GM19452 (cell line): ENCODE data around the gene NMT2.

ENCODE experiments used
- ATAC-seq: cut with Tn5 transposase; IDR thresholded peaks from one replicate; pipeline ENCODE4 v1.9.1; 2021; ENCODE audit not compliant: unreplicated experiment

The NMT2 gene

GRCh38 chr10:15146366-15146765, 22.1 kb downstream of the NMT2 start:
- ATAC-seq: no peak

- no peak for ATAC-seq
These were observed 23.7 kb downstream of the NMT2 start for GRCh38 chr10:15144788-15145187.

DNA sequence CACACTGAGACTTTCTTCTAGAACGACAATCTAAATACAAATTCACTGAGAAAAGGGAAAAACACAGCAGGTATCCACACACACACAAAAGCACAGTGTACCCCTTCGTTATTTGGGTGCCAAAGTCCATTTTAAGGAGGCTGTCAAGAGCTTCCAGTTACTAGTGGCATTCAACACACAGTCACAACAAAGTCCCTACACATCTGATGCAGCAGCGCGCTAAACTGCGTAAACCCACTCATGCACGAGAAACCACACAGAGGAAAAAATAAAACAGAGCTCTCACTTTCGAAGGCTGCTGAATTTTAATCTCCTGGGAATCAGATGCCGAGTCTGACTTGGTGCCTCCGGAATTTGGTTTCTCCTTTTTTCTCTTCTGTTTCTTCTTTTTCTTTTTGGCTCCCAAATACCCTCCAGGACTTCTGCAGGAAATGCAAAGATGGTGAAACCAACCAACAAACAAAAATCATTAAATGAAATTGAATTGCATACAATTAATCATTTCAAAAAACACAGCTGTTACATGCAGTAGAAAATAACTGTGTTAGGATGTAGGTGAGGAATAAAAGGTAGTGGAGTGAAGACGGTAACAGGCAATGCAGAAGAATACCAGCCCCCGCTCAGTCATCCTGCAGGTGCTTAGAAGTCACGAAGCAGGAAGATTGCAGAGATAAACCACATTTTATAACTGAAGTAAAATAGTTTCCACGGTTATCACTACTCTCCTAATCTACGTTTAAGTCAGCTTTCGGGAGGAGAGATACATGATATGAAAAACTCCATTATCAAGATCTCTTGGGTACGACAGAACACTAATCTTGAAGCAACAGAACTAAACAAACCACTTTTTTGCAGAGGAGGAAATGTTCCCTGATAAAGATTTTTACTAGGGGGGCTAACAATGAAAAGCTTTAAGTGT, 27.1 kb downstream of the NMT2 start:
- peak; percentile 86 for ATAC-seq

DNA sequence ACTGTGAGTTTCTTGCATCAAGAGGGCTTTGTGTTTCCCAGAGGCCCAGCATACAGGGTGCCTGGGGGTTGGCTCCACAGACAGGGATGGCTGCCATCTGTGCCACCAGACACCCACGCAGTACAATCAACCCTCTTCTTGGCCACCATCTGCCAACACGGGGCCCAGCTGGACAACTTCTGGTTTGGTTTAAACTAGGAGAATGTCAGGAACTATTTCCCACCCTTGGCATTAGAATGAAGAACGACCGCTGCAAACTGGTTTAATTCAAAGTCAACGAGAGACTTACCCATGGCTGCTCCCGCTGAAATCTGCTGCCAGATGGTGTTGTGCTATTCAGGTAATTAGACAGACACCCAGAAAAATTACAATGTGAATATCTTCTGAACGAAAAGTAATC, 27.8 kb downstream of the NMT2 start:
- ATAC-seq: no peak

DNA sequence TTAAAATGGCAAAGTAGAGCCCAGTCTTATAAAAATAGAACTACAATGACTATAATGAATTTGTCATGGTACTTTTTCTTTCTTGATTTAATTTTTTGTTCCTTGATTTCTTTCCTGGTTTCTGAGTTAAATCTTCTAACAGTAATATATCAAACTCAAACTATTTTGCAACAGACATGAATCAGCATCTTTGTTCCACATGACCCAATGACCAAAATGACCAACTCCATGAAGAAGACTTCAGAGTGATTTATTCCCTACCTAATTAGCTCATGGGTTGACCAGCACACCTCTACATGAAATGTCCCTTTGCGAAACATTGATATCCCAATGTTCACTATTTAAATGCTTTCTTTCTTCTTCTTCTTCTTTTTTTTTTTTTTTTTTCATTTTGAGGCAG, 30.9 kb downstream of the NMT2 start:
- no peak for ATAC-seq

- no peak for ATAC-seq
These were observed 31.5 kb downstream of the NMT2 start for GRCh38 chr10:15137036-15137359.

- ATAC-seq: no peak
These were observed 32.1 kb downstream of the NMT2 start for GRCh38 chr10:15136129-15137035.

- no peak for ATAC-seq
These were observed 37.2 kb downstream of the NMT2 start for GRCh38 chr10:15131330-15131729.

GRCh38 chr10:15124908-15125307, 43.6 kb downstream of the NMT2 start:
- no peak for ATAC-seq

DNA sequence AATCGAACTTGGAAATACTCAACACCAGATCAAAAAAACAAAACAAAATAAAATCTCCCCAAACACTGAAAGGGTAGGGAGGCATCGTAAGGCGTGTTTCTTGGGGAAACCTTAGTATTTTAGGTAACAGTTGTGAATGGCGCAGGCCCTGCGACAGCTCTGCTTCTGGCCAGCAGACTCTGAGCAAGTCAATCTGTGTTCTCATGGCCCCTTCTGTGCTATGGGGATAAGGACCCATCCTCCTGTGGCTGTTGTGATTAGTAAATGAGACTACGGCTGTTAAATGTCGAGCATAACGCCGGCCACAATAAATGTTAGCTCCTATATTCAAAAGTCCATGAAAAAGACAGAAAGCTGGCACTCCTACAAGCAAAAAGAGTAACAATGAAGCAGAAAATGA, 44.3 kb downstream of the NMT2 start:
- no peak for ATAC-seq

GRCh38 chr10:15123749-15124184, 44.7 kb downstream of the NMT2 start:
- ATAC-seq: no peak

GRCh38 chr10:15122477-15123030, 45.9 kb downstream of the NMT2 start:
- peak; percentile 78 for ATAC-seq

GRCh38 chr10:15121707-15122106, 46.8 kb downstream of the NMT2 start:
- no peak for ATAC-seq

DNA sequence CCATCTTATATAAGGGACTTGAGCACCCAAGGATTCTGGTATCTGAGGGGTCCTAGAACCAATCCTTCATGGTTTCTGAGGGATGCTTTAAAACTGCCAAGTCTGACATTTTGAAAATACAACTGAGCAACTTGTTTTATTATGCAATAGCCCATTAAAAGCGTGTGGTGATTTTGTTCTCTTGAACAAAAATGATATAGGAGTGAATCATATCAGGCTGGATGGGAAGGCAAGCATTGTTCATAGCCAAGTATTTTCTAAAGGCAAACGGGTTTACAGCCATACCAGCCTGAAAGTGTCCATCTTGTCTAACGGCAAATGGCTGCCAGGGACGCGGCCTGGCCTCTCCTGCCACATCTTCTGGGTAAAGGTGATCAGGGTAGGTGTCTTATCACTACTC, 48.0 kb downstream of the NMT2 start:
- ATAC-seq: no peak

- ATAC-seq: no peak
These were observed 49.9 kb downstream of the NMT2 start for GRCh38 chr10:15118615-15119014.

DNA sequence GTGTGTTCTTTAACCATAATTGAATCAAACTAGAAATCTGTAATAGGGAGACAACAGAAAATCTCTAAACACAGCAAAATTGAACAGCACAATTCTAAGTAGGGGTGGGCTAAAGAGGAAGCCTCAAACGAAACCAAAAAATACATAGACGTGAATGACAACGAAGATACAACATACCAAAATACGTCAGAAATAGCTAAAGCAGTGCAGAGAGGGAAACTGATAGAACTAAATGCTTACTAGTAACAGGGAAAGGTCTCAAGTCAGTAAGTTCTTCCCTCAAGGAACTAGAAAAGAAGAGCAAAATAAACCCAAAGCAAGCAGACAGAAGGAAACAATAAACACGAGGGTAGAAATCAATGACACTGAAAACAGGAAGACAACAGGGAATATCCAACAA, 52.3 kb downstream of the NMT2 start:
- no peak for ATAC-seq

DNA sequence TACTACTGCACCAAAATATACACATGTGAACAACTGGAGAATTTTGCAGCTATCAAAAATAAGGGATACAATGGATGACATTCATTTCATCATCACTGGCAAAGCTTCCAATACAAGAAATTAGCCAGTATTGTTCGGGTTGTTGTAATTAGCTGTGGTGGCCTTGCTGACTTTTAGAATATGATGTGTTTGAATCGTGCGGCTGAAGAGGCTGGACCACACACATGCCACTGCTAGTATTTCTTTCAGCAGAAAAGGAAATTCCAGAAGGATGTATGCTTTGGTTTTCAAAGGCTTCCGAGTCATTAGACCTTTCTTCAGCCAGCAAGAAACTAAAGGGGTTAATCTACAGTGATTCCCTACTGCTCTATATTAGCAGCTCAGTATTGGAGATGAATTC, 54.7 kb downstream of the NMT2 start:
- no peak for ATAC-seq

GRCh38 chr10:15112657-15113056, 55.8 kb downstream of the NMT2 start:
- no peak for ATAC-seq

- peak; percentile 81 for ATAC-seq
These were observed 62.0 kb downstream of the NMT2 start for GRCh38 chr10:15106352-15107013.

- ATAC-seq: no peak
These were observed 65.0 kb downstream of the NMT2 start for GRCh38 chr10:15103513-15103912.

DNA sequence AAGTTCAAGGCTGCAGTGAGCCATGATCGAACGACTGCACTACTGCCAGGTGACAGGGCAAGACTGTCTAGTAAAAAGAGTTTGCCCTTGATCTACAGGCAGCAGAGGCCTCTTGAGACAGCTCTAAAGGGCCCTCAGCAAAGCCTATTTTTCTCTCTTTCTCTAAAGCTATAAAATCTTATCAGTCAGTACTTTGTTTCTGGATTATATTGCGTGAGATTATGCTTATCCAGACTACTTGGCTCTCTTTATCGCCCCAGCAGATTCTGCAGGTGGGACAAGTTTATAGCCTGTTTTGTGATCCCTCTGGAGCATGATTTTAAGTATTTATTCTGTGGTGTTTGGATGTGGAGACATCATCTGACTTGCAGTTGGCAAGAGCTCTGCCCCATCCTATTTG, 68.6 kb downstream of the NMT2 start:
- no peak for ATAC-seq
